WTC11 (cell line): Measurements from ENCODE around the gene CCDC80. TPM values are rescaled to one million over a fixed set of nuclear protein-coding genes. Genes with fewer than 3 reads are reported as not detected.
A peak's percentile ranks its signal among the peaks of the same experiment; 100 is the strongest.

Source experiments
- ATAC-seq: fragments of 200-7000 bp; cut with Tn5 transposase; 2 replicates; pipeline ENCODE4 v1.10.0; 2021; ENCODE audit warnings: mild to moderate bottlenecking, moderate library complexity
- CTCF ChIA-PET: fragments of 300-600 bp; sonication (Branson Sonifier 250); formaldehyde crosslinking; loops from one replicate; lab custom pipeline; 2021; ENCODE audit warnings: antibody characterized with exemption; lab: Charles Lee
- POLR2A ChIA-PET: fragments of 350-600 bp; sonication (Branson Sonifier 250); formaldehyde crosslinking; loops from one replicate; lab custom pipeline; 2021; ENCODE audit warnings: antibody characterized with exemption; lab: Charles Lee
- DNase-seq: peaks from one replicate; pipeline ENCODE4 v3.0.0; 2021; ENCODE audit warnings: low spot score
- H3K27ac Mint-ChIP-seq: 2 replicates; pipeline ENCODE4 v1.8.0; 2021; ENCODE audit warnings: mixed read lengths
- H3K27me3 Mint-ChIP-seq: 2 replicates; pipeline ENCODE4 v1.8.0; 2021; ENCODE audit warnings: low read depth, mild to moderate bottlenecking, moderate library complexity, mixed read lengths
- H3K36me3 Mint-ChIP-seq: 2 replicates; pipeline ENCODE4 v1.8.0; 2021; ENCODE audit warnings: mixed read lengths
- H3K4me1 Mint-ChIP-seq: 2 replicates; pipeline ENCODE4 v1.8.0; 2022; ENCODE audit warnings: mixed read lengths
- H3K4me3 Mint-ChIP-seq: 2 replicates; pipeline ENCODE4 v1.8.0; 2021; ENCODE audit warnings: mild to moderate bottlenecking, moderate library complexity, mixed read lengths
- H3K9me3 Mint-ChIP-seq: 2 replicates; pipeline ENCODE4 v1.8.0; 2021; ENCODE audit warnings: mixed read lengths
- ATF1 ChIP-seq: sonication (generic); formaldehyde crosslinking; IDR thresholded peaks from 2 replicates; pipeline ENCODE4 v1.8.1; 2023; ENCODE audit warnings: mild to moderate bottlenecking, moderate library complexity, missing genetic modification reagents
- GABPB1 ChIP-seq: sonication (generic); formaldehyde crosslinking; IDR thresholded peaks from 2 replicates; pipeline ENCODE4 v1.8.1; 2023; ENCODE audit warnings: mild to moderate bottlenecking, missing genetic modification reagents
- IRF2 ChIP-seq: sonication (generic); formaldehyde crosslinking; IDR thresholded peaks from 2 replicates; pipeline ENCODE4 v1.8.0; 2022; ENCODE audit warnings: low read depth, missing genetic modification reagents, borderline replicate concordance
- JAZF1 ChIP-seq: fragments of 250-450 bp; sonication (Bioruptor Pico); IDR thresholded peaks from 2 replicates; pipeline ENCODE4 v1.9.0; 2021; ENCODE audit warnings: moderate library complexity, mild to moderate bottlenecking, inconsistent platforms
- JUN ChIP-seq: sonication (generic); formaldehyde crosslinking; IDR thresholded peaks from 2 replicates; pipeline ENCODE4 v1.8.0; 2023; ENCODE audit warnings: mild to moderate bottlenecking, missing genetic modification reagents
- NFYB ChIP-seq: sonication (generic); formaldehyde crosslinking; conservative IDR thresholded peaks from 2 replicates; pipeline ENCODE4 v1.8.0; 2022; ENCODE audit warnings: low read depth, missing genetic modification reagents
- ZNF232 ChIP-seq: sonication (generic); formaldehyde crosslinking; IDR thresholded peaks from 2 replicates; pipeline ENCODE4 v1.8.0; 2022; ENCODE audit warnings: mild to moderate bottlenecking, missing genetic modification reagents
- ZNF416 ChIP-seq: fragments of 250-450 bp; sonication (Bioruptor Pico); IDR thresholded peaks from 2 replicates; pipeline ENCODE4 v1.9.0; 2021; ENCODE audit warnings: mild to moderate bottlenecking, inconsistent platforms
- total RNA-seq: library from RNA; stranded (reverse); gene quantifications from 3 replicates; pipeline ENCODE4 v1.2.3, GENCODE V29; 2021
- TF ChIP-seq, protein P1 (sequence below): fragments of 200-600 bp; IDR thresholded peaks from 2 replicates; pipeline ENCODE4 v1.8.0; 2022; ENCODE audit warnings: antibody characterized with exemption
- TF ChIP-seq, protein P2 (sequence below): sonication (generic); formaldehyde crosslinking; IDR thresholded peaks from 2 replicates; pipeline ENCODE4 v1.8.1; 2022; ENCODE audit warnings: missing genetic modification reagents, borderline replicate concordance
- TF ChIP-seq, protein P3 (sequence below): fragments of 250-450 bp; sonication (Bioruptor Pico); IDR thresholded peaks from 2 replicates; pipeline ENCODE4 v1.9.0; 2021; ENCODE audit warnings: moderate library complexity, mild to moderate bottlenecking, inconsistent platforms, borderline replicate concordance
- TF ChIP-seq, protein P4 (sequence below): fragments of 250-450 bp; sonication (Bioruptor Pico); IDR thresholded peaks from 2 replicates; pipeline ENCODE4 v1.8.0; 2021; ENCODE audit warnings: mild to moderate bottlenecking
- TF ChIP-seq, protein P5 (sequence below): sonication (generic); formaldehyde crosslinking; IDR thresholded peaks from 2 replicates; pipeline ENCODE4 v1.8.1; 2023; ENCODE audit warnings: mild to moderate bottlenecking, missing genetic modification reagents, borderline replicate concordance
- TF ChIP-seq, protein P6 (sequence below): fragments of 250-450 bp; sonication (Bioruptor Pico); IDR thresholded peaks from 2 replicates; pipeline ENCODE4 v2.1.2; 2022; ENCODE audit warnings: mild to moderate bottlenecking, moderate library complexity

Gene CCDC80
- total RNA-seq, 1 experiment from 2014 or later = 10.9 TPM

DNA sequence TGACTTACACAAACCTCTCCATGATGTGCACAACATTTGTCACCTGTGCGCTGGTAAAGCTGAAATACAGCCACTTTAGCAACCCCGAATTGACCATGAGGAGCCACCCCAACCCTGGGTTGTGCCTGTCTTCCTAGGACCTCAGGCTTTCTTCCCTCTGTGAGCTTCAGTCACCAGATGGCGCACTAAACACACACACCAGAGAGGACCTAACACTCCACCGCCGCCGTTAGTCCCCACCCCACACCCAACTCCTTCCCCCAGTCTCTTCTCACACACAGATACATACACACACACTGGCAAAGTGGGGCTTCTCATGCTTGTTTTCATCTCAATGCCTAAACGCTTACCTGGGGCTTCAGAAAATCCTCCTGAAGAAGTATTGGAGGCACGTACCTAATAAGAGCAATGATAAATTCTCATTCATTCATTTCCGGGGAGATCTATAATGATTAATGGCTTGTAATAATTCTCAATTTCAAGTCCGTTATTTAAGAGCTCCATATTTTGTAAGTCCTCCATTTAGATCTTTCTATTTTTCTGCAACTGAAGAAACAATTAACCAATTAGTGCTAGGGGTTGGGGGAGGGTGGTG lies 2.1 kb upstream of the CCDC80 start:
- ATAC-seq (peak; percentile 86), DNase-seq (peak; percentile 86)
- ChIA-PET POLR2A (interaction anchor here (1.8 kb wide), 1 partner anchor 348 kb away, joined by 7 read pairs; the partner anchor contains the start of gene GTPBP8), CTCF (interaction anchor here (0.6 to 7.5 kb wide), 23 partner anchors 9 to 532 kb away, joined by 3 to 66 read pairs (median 5); partner anchors contain the start of genes ATG3, GTPBP8 and SLC35A5)
- Mint-ChIP-seq H3K4me3 (peak overlapping the region; percentile 12; the same call in 1 of the 2 replicates), H3K27ac (no peak overlapping the region), H3K27me3 (no peaks in the 10 kb centered on the region), H3K36me3 (no peaks in the 10 kb centered on the region), H3K9me3 (peaks cover 10% of the 10 kb centered on the region), H3K4me1 (peaks cover 18% of the 10 kb centered on the region)
- TF ChIP-seq IRF2 (CRISPR knock-in tag) (no peak), ZNF416 (CRISPR knock-in tag) (no peak), NFYB (CRISPR knock-in tag) (no peak), JAZF1 (no peak), ZNF232 (CRISPR knock-in tag) (0 out of 2 replicates have a peak, but pooled peaks have one; percentile 32)
- TF ChIP-seq, protein P1, sequence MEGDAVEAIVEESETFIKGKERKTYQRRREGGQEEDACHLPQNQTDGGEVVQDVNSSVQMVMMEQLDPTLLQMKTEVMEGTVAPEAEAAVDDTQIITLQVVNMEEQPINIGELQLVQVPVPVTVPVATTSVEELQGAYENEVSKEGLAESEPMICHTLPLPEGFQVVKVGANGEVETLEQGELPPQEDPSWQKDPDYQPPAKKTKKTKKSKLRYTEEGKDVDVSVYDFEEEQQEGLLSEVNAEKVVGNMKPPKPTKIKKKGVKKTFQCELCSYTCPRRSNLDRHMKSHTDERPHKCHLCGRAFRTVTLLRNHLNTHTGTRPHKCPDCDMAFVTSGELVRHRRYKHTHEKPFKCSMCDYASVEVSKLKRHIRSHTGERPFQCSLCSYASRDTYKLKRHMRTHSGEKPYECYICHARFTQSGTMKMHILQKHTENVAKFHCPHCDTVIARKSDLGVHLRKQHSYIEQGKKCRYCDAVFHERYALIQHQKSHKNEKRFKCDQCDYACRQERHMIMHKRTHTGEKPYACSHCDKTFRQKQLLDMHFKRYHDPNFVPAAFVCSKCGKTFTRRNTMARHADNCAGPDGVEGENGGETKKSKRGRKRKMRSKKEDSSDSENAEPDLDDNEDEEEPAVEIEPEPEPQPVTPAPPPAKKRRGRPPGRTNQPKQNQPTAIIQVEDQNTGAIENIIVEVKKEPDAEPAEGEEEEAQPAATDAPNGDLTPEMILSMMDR = peak; percentile 63

DNA sequence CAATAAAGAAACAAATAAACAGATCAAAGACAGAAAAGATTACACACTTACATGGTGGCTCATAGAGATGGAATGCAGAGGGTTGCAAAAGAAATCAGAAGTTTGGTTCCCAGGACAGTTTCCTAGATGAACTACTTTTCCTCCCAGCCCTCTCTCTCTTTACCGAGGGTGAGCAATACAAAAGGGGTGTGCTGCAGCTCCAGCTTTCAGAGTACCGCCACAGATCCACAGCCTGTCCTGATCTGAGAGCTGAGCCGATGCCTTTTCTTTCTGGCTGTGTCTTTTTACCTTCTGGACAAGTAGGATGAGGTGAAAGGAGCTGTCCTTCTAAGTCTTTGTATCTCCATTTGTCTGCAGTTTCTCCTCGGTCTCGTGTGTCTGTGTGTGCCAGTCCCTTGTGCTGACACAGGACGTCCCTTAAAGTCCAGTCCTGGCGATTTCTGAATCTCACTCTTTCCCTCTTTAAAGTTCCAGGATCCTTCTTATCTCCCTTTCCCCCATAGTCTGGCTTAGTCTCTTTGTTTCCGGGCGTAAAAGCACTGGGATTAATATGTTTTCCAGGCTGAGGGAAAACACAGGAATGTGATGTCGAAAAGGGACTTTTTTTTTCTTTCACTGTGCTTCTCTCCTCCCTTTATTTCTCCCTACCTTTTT lies 540 bp downstream of the CCDC80 start:
- no peak for ATAC-seq
- no peaks in the 10 kb centered on the region for H3K27me3 Mint-ChIP-seq
- no peak for DNase-seq
- H3K27ac Mint-ChIP-seq = no peak overlapping the region
- no peaks in the 10 kb centered on the region for H3K36me3 Mint-ChIP-seq
- POLR2A ChIA-PET = interaction anchor here (0.6 kb wide), 1 partner anchor 193 kb away, joined by 5 read pairs; no protein-coding TSS in a partner anchor
- no peak overlapping the region for H3K4me3 Mint-ChIP-seq
- CTCF ChIA-PET = interaction anchor here (1.6 kb wide), 1 partner anchor 94 kb away, joined by 5 read pairs; no protein-coding TSS in a partner anchor
- peaks cover 8% of the 10 kb centered on the region for H3K4me1 Mint-ChIP-seq
- TF ChIP-seq, protein P2, sequence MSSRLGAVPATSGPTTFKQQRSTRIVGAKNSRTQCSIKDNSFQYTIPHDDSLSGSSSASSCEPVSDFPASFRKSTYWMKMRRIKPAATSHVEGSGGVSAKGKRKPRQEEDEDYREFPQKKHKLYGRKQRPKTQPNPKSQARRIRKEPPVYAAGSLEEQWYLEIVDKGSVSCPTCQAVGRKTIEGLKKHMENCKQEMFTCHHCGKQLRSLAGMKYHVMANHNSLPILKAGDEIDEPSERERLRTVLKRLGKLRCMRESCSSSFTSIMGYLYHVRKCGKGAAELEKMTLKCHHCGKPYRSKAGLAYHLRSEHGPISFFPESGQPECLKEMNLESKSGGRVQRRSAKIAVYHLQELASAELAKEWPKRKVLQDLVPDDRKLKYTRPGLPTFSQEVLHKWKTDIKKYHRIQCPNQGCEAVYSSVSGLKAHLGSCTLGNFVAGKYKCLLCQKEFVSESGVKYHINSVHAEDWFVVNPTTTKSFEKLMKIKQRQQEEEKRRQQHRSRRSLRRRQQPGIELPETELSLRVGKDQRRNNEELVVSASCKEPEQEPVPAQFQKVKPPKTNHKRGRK (CRISPR knock-in tag) = 0 out of 2 replicates have a peak, but pooled peaks have one; percentile 42
- TF ChIP-seq, protein P3, sequence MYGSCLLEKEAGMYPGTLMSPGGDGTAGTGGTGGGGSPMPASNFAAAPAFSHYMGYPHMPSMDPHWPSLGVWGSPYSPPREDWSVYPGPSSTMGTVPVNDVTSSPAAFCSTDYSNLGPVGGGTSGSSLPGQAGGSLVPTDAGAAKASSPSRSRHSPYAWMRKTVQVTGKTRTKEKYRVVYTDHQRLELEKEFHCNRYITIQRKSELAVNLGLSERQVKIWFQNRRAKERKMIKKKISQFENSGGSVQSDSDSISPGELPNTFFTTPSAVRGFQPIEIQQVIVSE (CRISPR knock-in tag) = no peak
- peaks cover 11% of the 10 kb centered on the region for H3K9me3 Mint-ChIP-seq

DNA sequence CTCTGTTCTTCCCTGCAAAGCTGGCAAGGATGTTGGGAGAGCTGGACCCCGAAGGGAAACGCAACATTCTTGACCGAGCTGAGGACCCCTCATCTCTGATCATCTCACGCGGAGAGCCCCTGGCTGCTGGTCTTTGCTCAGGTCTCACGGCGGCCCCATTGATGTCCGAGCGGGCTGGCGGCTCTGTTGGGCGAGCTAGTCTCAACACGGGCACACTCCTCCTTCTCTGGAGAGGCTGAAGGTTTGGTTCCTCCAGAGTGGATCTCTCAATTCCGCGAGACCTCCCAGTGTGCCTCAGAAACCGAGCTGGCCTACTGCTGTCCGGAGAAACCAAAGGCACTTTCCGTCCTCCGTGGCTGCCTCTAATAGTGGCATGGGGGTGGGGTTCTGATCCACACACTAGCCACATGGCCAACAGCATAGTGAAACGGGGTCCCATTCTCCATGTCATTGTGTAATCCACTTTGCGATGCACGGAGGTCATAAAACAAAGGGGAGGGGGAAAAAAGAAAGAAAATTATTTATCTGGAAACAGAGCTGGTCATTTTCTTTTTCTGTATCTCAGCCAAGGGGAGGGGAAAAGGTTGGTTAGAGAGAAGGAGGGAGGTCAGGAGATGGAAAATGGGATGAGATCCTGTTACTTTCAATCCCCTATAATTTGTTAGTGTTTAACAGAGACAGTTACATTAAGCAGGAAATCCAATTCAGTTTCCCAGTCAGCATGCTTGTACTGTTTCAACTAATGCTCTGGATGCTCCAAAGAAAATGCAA lies 1.3 kb downstream of the CCDC80 start:
- H3K9me3 Mint-ChIP-seq = peaks cover 11% of the 10 kb centered on the region
- H3K4me1 Mint-ChIP-seq = peaks cover 16% of the 10 kb centered on the region
- no peak overlapping the region for H3K27ac Mint-ChIP-seq
- no peak overlapping the region for H3K4me3 Mint-ChIP-seq
- no peaks in the 10 kb centered on the region for H3K27me3 Mint-ChIP-seq
- DNase-seq (no peak), ATAC-seq (no peak)
- no peaks in the 10 kb centered on the region for H3K36me3 Mint-ChIP-seq
- CTCF ChIA-PET = interaction anchor here (0.9 to 1.6 kb wide), 2 partner anchors 28 to 95 kb away, joined by 3 to 5 read pairs; no protein-coding TSS in a partner anchor
- POLR2A ChIA-PET = interaction anchor here (0.6 kb wide), 1 partner anchor 194 kb away, joined by 5 read pairs; no protein-coding TSS in a partner anchor
- TF ChIP-seq JUN (CRISPR knock-in tag) (no peak), GABPB1 (CRISPR knock-in tag) (no peak), ATF1 (CRISPR knock-in tag) (no peak)
- TF ChIP-seq, protein P4, sequence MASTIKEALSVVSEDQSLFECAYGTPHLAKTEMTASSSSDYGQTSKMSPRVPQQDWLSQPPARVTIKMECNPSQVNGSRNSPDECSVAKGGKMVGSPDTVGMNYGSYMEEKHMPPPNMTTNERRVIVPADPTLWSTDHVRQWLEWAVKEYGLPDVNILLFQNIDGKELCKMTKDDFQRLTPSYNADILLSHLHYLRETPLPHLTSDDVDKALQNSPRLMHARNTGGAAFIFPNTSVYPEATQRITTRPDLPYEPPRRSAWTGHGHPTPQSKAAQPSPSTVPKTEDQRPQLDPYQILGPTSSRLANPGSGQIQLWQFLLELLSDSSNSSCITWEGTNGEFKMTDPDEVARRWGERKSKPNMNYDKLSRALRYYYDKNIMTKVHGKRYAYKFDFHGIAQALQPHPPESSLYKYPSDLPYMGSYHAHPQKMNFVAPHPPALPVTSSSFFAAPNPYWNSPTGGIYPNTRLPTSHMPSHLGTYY = no peak
- TF ChIP-seq, protein P3 (CRISPR knock-in tag) = no peak
- TF ChIP-seq, protein P5, sequence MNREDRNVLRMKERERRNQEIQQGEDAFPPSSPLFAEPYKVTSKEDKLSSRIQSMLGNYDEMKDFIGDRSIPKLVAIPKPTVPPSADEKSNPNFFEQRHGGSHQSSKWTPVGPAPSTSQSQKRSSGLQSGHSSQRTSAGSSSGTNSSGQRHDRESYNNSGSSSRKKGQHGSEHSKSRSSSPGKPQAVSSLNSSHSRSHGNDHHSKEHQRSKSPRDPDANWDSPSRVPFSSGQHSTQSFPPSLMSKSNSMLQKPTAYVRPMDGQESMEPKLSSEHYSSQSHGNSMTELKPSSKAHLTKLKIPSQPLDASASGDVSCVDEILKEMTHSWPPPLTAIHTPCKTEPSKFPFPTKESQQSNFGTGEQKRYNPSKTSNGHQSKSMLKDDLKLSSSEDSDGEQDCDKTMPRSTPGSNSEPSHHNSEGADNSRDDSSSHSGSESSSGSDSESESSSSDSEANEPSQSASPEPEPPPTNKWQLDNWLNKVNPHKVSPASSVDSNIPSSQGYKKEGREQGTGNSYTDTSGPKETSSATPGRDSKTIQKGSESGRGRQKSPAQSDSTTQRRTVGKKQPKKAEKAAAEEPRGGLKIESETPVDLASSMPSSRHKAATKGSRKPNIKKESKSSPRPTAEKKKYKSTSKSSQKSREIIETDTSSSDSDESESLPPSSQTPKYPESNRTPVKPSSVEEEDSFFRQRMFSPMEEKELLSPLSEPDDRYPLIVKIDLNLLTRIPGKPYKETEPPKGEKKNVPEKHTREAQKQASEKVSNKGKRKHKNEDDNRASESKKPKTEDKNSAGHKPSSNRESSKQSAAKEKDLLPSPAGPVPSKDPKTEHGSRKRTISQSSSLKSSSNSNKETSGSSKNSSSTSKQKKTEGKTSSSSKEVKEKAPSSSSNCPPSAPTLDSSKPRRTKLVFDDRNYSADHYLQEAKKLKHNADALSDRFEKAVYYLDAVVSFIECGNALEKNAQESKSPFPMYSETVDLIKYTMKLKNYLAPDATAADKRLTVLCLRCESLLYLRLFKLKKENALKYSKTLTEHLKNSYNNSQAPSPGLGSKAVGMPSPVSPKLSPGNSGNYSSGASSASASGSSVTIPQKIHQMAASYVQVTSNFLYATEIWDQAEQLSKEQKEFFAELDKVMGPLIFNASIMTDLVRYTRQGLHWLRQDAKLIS (CRISPR knock-in tag) = no peak
- TF ChIP-seq, protein P6, sequence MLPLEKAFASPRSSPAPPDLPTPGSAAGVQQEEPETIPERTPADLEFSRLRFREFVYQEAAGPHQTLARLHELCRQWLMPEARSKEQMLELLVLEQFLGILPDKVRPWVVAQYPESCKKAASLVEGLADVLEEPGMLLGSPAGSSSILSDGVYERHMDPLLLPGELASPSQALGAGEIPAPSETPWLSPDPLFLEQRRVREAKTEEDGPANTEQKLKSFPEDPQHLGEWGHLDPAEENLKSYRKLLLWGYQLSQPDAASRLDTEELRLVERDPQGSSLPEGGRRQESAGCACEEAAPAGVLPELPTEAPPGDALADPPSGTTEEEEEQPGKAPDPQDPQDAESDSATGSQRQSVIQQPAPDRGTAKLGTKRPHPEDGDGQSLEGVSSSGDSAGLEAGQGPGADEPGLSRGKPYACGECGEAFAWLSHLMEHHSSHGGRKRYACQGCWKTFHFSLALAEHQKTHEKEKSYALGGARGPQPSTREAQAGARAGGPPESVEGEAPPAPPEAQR (CRISPR knock-in tag) = no peak
